ENCODE data around the gene PRXL2C.
A peak's percentile ranks its signal among the peaks of the same experiment; 100 is the strongest.
"Not testable (repeated sequence)": the region's sequence is repeated elsewhere in the genome, so short reads cannot be mapped to it uniquely, and the experiment has no call there.

The PRXL2C gene

GRCh38 chr9:96655198-96655851, at the start of gene PRXL2C:
Gene PRXL2C (minus strand): TSS chr9:96655317. CDS start chr9:96655281, 36 bp downstream.
- DNase-seq: peak; percentile 85

GRCh38 chr9:96700721-96701375, 45.7 kb upstream of the PRXL2C start:
- DNase-seq: not testable (repeated sequence)

DNA sequence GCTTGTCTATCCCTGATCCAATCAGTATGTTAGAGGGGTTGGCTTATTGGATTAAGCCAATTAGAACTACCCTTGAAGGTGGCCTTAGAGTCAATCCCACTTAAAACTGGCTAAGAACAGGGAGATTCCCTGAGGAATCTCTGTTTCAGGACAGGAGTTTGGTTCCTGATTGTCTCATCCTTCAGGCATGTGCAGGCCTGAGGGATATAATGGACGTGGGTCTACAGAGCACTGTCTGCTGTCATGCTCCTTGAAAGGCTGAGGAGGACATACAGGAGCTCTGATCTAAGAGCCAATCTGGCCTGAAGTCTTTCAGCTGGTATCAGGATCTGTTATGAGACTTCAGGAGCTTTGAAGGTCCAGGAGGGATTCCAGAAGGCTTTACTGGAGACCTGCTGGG, 36.2 kb upstream of the PRXL2C start:
- no peak for DNase-seq

DNA sequence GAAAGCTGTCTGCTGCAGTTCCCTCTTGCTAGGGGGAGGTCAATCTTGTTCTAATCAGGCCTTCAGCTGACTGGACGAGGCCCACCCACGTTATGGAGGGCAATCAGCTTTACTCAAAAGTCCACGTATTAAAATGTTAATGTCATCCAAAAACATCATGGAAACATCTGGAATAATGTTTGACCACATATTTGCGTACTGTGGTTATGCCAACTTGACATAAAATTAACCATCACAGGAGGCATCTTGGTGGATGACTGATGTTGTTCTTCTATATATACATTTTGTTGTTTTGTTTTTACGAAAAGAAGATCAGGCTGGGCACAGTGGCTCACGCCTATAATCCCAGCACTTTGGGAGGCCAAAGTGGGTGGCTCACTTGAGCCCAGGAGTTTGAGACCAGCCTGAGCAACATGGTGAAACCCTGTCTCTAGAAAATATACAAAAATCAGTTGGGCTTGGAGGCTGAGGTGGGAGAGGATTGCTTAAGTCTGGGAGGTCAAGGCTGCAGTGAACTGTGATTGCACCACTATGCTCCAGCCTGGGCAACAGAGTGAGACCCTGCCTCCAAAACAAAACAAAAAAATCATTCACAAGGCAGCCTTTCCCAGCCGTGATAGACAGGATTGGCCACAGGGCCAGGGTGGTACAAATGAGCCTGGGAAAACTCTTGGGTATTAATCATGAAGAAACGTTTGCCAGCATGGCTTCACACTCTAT, 33.8 kb upstream of the PRXL2C start:
- DNase-seq: no peak

DNA sequence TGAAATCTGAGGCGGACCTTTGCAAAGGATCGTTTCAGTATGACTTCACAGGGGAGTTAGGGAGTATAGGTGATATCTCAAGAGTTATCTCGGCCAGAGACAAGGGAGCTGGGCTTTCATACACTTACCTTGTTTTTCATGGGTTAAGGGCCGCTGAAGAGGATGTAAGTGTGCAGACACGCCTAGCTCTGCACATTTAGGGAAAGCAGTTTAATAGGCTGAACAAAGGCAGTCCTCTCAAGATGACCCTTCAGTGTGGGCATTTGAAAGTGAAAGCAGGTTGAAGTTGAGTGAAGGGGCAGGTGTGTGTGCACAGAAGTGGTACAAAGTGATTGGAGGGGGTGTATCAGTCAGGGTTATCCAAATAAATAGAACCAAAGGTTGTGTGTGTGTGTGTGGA, 33.1 kb upstream of the PRXL2C start:
- DNase-seq: no peak

DNA sequence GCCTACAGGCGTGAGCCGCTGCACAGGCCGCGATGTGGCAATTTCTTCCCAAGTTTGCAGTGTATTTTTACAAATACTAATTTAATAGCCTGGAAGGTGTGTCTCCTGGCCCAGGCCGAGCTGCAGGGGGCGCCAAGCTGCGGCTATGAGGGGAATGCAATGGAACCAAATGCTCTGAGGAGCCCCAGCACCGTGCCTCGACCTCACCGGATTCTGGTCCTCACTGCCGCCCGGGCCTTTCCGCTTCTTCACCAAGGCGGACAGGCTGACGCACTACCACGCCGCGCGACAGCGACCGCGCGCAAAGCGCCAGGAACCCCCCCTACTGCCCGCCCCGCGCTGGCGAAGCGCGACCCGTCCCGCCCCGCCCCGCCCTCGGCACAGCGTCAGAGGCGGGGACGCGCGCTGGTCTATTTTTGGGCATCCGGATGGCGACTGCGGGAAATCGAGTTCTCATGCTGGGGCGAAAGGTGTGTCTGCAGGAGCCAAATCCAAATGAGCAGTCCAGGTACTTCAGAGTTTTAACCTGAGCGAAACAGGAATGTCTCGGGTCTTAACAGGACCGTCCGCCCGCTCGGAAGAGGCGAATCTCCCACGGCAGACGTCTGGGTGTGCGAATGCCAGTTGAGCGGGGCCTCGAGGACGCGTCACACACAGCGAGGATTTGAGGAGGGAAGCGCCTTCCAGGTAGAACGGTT, 31.7 kb upstream of the PRXL2C start:
- DNase-seq: peak; percentile 74

DNA sequence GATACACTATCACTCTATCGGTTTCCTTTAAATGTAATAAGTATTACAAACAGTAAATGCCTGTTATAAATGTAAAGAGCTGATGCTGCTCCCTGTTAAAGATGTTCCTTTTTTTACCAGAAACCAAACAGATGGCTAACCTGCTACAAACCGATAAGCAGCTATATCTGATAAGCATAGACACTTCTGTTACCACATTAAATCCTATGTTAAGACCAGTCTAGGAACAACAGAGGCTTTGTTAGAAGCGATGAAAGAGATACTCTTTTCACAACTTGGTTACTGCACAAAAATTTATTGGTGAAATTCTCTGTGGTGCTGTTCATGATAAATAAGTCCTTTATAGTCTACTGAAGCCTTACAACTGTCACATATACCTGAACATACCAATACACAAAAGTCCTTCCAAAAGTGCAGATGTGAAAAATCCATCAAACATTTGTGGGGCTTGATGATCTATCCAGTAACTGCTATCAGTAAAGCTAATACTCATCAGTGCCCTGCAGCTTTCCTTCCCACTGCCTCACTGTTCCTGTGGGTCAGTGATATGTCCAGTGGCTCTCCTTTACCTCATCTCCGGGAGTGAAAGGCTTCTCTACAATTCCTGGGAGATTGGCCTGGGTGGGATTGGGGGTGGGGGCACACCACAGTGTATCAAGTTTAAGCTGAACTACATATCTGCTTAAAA, 25.8 kb upstream of the PRXL2C start:
- DNase-seq: no peak

GRCh38 chr9:96674906-96675538, 19.9 kb upstream of the PRXL2C start:
- DNase-seq: no peak

DNA sequence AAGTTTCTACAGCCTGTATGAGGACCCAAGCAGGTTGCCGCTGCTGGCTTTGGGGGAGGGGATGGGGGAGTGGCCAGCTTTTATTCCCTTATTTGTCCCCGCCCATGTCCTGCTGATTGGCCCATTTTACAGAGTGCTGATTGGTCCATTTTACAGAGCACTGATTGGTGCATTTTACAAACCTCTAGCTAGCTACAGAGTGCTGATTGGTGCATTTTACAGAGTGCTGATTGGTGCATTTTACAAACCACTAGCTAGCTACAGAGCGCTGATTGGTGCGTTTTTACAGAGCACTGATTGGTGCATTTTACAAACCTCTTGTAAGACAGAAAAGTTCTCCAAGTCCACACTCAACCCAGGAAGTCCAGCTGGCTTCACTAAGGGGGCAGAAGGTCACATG, 18.7 kb upstream of the PRXL2C start:
- not testable (repeated sequence) for DNase-seq

GRCh38 chr9:96668868-96669534, 13.9 kb upstream of the PRXL2C start:
- no peak for DNase-seq

DNA sequence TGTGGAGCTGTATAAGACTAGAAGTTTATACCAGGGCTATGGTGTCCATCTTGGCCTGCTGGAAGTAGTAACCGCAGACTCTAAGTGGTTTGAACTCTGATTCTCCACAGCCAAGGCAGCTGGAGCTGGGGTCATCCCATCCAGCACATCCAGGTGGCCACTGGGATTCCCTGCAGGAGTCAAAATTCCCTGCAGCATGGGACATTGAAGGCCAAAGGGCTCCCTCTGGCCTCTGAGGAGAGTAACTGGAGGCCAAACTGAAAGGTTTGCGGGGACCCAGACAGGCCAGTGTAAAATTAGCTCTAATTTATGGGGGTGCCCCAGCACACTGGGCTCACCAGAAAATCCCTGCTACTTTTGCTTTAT, 12.2 kb upstream of the PRXL2C start:
- no peak for DNase-seq

DNA sequence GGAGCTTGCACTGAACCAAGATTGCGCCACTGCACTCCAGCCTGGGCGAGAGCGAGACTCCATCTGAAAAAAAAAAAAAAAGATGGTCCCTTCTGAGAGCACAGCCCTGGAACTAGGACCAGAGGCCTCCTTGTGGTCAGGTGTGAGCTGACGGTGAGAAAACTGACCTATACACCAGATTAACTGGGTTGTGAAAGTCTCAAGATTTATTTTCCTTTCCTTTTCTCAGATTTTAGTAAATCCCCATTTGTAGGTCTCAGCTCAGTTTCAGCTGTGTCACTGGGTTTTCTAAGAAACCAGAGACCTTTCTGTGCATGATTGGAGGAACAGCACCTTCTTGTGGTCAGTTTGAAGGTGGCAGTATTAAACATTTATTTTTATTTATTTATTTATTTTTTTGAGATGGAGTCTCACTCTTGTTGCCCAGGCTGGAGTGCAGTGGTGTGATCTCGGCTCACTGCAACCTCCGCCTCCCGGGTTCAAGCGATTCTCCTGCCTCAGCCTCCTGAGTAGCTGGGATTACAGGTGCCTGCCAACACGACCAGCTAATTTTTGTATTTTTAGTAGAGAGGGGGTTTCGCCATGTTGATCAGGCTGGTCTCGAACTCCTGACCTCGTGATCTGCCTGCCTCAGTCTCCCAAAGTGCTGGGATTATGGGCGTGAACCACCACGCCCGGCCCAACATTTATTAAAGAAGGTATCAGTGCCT, 11.7 kb upstream of the PRXL2C start:
- not testable (repeated sequence) for DNase-seq

DNA sequence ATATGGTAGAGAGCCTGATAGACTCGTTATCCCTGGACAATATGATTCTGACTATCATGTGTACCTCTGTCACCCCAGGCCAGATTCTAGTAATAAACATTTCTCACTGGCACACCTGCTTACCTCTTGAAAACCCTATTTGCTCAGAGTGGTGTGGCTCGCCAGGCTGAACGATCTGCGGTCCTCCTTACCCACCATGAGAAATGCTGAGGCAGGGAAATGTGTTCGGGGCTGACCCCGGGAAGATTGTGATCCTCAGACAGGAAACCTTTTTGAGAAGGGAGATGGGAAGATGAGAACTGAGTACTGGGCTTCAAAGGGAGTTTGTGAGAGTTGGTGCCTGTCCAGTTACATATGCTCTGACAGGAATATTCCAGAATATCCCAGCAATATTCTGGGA, 10.7 kb upstream of the PRXL2C start:
- no peak for DNase-seq

DNA sequence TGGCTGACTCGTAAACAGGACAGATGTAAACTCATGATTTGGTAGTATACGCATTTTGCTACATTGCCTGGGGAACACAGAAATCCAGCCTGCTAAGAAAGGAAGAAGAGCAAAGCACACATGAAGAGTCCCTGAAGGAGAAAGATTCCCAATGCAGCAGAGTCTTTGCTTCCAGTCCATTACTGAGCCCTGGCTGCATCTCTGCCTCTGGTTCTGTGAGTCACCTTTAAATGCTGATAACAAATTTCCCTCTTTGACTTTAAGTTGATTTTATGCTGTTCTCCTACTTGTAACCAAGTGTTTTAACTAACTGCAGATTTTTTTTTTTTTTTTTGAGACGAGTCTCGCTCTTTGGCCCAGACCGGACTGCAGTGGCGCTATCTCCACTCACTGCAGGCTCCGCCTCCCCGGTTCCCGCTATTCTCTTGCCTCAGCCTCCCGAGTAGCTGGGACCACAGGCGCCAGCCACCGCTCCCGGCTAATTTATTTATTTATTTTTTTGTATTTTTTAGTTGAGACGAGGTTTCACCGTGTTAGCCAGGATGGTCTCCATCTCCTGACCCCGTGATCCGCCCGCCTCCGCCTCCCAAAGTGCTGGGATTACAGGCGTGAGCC, 8.5 kb upstream of the PRXL2C start:
- no peak for DNase-seq

- DNase-seq: no peak
These were observed 6.6 kb upstream of the PRXL2C start for GRCh38 chr9:96661711-96662110.

GRCh38 chr9:96660692-96661248, 5.7 kb upstream of the PRXL2C start:
- no peak for DNase-seq

DNA sequence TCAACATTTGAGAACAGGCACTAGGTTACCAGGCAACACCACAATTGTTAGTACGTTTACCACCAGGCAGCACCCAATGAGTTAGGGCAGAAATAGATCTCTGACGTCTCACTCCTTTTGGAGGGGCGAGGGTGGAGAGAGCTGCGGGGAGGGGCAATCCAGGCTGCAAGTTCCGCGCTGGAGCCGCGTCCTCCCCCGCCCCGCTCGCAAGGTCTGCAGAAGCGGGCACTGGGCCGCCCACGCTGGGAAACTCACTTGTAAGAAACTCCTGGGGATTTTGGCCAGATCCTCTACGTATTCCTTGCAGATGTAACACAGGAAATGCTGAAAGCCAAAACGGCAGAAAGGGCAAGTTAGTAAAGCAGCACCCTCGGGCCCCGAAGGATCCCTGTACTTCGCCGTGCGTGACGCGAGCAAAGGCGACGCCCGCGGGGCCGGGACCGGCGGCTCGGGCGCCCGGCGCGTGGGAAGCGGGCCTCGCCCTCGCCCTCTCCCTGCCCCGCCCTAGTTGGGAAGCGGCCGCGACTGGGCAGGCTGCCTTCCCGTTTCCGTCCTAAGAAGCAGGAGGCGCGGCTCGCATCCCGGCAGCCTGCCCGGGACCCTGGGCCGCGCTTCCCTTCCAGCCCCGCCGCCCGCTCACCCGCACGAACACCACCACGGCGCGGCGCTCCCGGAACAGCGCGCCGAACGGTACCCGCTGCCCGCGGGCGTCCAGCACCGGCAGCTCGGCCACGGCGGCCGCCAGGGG, 493 bp downstream of the PRXL2C start:
- DNase-seq: peak; percentile 80

GRCh38 chr9:96651626-96652025, 3.5 kb downstream of the PRXL2C start:
- no peak for DNase-seq

DNA sequence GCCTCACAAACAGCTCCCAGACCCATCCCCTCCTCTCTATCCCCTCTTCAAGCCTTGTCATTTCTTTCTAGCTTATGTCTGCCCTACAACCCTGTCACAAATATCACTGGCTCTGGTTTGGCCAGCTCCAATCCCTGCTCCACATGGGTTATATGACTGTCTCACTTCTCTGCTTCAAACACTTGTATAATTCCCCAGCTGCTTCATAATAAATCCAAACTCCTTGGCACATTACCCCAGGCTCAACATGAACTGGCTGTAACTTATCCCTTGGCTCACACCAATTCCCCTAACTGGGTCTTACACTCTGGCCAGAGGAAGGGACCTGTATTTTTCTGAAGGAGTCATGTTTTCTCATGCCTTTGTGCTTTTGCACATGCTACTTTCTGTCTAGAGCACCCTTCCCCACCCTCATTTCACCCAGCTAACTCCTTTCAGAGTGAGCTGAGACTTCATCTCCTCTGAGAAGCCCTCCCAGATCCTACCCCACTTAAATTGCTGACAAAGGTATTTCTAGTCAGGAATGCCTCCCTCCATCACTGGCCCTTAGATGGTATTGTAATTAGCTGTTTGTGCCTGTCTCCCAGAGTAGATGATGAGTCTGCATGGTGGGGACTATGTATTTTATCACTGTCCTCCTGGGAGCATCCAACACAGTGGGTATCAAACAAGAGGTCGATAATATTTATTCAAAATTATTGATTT, 5.3 kb downstream of the PRXL2C start:
- DNase-seq: no peak
